Kidney glomerular epithelial cell (primary cell): ENCODE results near the gene IL3.

Source experiments
- DNase-seq: peaks from one replicate; lab custom pipeline; 2025; lab: John Stamatoyannopoulos, UW

IL3 gene

GRCh38 chr5:132026516-132027008 lies 33.9 kb upstream of the IL3 start:
- DNase-seq: no peak

DNA sequence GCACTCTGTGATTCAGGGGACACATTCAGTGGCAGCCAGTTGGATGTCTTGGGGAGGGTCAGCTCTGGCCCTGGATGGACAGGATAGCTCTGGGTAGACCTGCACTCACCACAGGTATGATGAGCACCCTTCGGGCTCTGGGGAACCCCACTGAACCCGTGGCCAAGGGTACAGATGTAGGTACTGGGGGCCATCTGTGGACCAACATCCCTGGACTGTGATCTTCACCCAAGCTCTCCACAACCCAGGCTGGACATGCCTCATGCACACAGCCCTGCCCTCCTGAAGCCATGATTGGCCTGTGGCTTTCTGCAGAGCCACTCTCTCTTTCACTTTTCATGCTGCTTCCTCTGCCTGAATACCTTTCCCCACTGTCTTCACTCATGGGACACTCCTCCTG lies 33.4 kb upstream of the IL3 start:
- DNase-seq: no peak

- DNase-seq: no peak
These were observed 30.7 kb upstream of the IL3 start for GRCh38 chr5:132029609-132030330.

- DNase-seq: no peak
These were observed 29.8 kb upstream of the IL3 start for GRCh38 chr5:132030610-132031009.

DNA sequence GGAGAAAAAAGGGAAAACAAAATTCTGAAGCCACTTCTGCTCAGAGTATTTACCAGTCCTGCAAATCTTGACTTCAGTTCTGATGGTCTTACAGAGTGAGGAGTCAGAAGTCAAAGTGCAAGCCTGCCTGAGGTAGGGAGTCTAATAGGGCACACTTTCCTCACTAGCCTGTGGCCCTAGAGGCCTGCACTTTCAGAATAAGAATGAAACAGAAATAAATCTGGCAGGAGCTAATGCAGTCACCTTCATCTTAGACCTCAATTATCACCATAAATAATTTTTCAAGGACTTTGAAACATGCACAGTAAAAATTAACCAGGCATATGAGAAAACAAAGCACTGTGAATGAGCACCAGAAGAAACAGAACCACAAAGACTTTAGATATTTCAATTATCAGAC lies 28.3 kb upstream of the IL3 start:
- no peak for DNase-seq

GRCh38 chr5:132033122-132033521 lies 27.3 kb upstream of the IL3 start:
- DNase-seq: no peak

- DNase-seq: no peak
These were observed 23.1 kb upstream of the IL3 start for GRCh38 chr5:132037353-132037752.

DNA sequence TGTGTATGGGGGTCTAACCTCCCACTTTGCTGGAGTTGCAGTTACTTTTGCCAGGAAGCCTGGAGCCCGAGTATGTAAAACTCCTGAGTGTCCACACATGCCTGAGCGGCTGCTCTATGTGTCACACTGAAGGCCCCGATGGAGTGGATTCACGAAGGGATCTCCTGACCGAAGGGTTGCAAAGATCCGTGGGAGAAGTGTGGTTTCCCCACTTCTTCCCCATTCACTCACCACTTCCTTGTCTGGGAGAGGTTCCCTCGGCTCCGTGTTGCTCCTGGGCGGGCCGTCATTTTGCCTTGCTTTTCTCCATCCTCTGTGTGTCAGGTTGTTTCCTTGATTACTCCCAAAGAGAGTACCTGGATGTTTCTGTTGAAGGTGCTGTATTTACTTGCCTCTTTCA lies 16.2 kb upstream of the IL3 start:
- no peak for DNase-seq

- no peak for DNase-seq
These were observed 13.6 kb upstream of the IL3 start for GRCh38 chr5:132046880-132047299.

- DNase-seq: no peak
These were observed 11.4 kb upstream of the IL3 start for GRCh38 chr5:132049093-132049492.

DNA sequence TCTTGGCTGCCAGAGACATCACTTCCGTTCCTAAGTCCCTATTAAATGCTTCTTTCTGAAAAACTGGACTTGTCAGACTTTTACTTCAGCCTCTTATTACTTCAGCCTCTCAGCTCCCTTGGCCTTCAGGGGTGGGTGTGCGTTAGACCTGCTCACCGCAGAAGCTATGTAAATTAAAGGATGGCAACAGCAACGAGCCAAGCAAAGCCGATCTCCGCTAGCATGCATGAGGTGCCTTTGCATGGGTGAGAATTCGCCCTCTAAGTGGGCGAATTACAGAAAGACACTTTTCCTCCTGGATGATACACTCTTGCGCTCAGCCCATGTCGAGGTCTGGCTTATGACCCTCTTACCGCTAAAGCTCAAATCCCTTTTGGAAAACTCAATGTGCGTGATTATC lies 10.9 kb upstream of the IL3 start:
- no peak for DNase-seq

GRCh38 chr5:132050136-132050535 lies 10.3 kb upstream of the IL3 start:
- no peak for DNase-seq

DNA sequence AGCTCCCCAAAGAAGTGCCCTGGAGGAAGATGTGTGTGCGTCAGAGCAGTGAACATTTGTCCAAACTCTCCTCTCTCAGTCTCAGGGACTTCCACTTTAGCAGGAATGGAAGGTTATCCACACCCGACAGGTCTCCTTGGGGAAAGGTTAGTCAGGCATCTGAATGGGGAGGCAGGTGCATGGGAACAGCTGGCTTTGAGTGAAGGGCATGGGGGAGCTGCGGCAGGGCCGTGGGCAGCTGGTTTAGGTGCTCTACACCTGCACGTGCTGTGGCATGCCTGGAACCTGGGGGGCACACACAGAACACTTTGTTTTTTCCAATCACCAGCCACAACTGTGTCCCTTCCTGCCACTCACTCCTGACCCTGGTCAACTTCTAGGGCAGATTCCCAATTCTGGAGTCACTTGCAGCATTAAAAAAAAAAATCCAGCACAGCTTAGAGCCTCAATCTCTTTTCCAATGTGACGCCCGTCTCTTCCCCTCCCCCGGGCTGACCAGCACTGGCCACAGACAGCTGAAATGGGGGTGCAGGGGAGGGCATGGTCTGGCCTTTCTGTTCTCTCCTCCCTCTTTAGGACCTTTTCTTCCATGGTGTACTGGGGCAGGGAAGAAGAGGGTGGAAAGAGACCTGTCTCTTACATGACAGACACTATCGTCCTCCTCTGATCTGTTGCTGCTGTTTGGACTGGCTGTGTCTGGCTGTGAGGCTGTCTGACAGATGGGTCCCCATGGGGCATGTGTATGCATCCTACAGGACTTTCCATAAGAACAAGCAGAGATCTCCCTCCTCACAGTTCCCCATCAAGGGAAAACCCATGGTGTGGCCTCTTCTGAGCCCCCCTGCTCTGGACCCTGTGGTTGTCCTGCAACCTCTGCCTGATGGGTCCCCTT lies 9.5 kb upstream of the IL3 start:
- no peak for DNase-seq

GRCh38 chr5:132052520-132052919 lies 7.9 kb upstream of the IL3 start:
- DNase-seq: no peak

GRCh38 chr5:132053483-132053882 lies 7.0 kb upstream of the IL3 start:
- no peak for DNase-seq

DNA sequence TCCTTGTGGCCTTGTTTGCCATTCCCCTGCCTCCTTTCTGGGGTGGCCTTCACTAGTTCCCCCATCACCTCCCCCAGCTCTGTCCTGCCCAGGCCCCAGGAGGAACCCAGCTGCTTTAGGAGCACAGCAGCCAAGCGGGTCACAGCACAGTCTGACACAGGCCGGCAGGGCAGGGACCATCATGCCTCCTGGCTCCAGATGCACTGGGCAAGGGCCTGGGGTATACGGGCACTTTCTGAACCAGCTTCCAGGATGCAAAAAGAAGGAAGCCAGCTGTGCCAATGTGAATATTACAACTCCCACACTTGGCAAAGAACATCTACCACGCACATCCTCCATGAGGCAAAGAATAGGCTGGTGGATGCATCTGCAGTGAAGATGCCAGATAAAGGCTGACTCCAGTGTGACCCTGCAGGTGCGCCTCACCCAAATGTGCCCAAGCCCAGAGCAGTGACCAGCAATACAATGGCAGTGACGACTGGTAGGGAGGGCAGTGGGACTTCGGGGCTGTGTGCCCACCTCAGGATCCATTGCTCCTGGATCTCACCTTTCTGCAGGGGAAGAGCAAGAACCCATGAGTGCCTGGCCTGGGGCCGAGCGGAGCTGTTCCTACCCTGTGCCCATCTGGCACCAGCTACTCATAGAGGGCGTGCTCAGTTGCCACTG lies 6.3 kb upstream of the IL3 start:
- no peak for DNase-seq

- DNase-seq: no peak
These were observed 5.6 kb upstream of the IL3 start for GRCh38 chr5:132054697-132055440.

- DNase-seq: no peak
These were observed 5.0 kb upstream of the IL3 start for GRCh38 chr5:132055441-132055807.

DNA sequence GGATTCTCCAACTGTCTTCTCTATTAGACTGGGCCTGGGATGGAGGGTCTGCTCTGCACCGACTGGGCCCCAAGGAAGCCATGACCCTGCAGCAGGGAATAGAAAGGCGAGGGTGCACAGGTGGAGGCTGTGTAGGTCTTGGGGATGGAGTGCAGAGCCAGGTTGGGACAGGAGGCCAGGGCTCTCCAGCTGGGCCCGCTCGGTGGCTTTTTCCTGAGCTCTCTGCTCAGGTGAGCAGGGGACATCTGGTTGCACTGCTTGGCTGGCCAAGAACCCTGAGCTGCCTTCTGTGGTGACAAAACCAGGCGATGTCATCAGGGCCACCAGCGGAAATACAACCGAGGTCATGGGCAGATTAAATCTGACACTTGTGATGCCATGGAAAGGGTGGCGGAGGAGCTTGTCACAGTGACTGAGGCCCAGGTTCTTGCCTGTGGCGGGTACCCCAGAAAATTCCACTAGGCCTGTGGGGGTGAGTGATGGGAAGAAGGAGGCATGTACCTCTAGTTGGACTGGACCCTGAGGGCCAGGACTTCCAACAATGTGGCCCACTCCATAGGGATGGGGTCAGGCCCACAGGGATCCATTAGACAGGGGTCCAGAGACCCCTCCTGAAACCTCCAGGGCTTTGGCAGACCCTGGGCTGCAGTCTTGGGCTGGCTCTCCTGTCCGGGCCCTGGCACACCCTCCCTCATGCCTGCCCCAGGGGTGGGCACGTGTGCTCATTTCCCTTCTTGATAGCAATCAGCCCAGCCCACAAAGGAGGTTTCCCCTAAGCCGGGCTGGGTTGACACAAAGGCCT lies 4.4 kb upstream of the IL3 start:
- no peak for DNase-seq

DNA sequence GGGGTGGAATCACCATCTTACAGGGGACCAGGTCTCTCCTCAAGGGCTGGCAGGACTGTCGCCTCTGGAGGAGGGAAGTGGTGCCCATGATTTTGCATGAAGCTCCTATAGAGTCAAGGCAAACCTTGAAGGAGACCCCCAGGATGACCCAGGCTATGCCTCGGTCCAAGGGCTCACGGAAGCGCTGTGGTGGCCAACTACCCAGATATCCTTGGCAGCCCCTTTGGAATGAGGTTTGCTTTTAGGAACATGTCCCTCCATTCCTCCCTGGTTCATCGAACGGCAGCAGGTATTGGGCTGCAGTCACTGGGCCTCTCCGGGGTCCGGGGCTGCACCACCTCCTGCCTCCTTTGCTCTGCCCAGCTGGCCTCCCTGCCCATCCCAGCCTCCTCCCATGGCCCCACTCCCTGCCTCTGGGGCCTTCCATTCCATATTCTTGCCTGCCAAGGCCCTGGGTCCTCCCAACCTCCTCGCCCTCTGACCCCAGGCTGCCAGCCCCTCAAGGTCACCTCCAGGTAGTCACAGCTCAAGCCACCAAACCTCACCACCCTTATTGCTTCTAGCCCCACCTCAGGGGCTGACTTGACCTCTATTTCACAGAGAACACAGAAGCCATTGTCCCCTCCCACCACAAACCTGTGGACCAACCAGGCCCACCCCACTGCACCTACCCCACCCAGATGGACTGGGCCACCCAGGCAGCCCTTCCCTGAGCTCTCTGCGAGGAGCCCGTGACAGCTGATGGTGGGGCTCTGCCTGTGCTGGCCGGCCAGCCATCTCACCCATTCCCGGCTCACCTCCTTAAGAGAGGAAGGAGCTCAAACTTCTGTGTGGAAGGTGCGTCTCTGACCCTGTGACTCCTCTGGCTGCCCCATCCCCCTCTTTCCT lies 3.6 kb upstream of the IL3 start:
- no peak for DNase-seq
